Keratinocyte (primary cell): Measurements from ENCODE around the gene UBE2R2. TPM values are rescaled to one million over a fixed set of nuclear protein-coding genes. Genes with fewer than 3 reads are reported as not detected.
A peak's percentile ranks its signal among the peaks of the same experiment; 100 is the strongest.

Source experiments
- DNase-seq: peaks from one replicate; pipeline ENCODE4 v3.0.0-alpha.2; 2011; ENCODE audit warnings: low read depth, missing footprints, low spot score
- FAIRE-seq: peaks from 2 replicates; lab custom pipeline; 2011; peaks lifted over from hg19 to GRCh38; lab: Jason Lieb, UNC
- H2AFZ ChIP-seq: 2 replicates; pipeline ENCODE4 v1.6.0; 2012; ENCODE audit warnings: low read length, control low read depth, inconsistent platforms; ENCODE audit not compliant: control insufficient read depth
- H3K27ac ChIP-seq: 2 replicates; pipeline ENCODE4 v1.5.1; 2011; ENCODE audit warnings: low read length; ENCODE audit not compliant: control insufficient read depth, insufficient read depth
- H3K27me3 ChIP-seq: 3 replicates; pipeline ENCODE4 v1.6.0; 2011; ENCODE audit warnings: low read length; ENCODE audit not compliant: control insufficient read depth, insufficient read depth; ENCODE audit errors: extremely low read depth
- H3K36me3 ChIP-seq, 2 experiments: 2 replicates in 1 of 2; 3 replicates in 1 of 2; pipeline ENCODE4 v1.5.1; 2011; ENCODE audit warnings: low read length in 2 of 2, mild to moderate bottlenecking in 1 of 2; ENCODE audit not compliant: control insufficient read depth in 2 of 2, insufficient read depth in 2 of 2; ENCODE audit errors: extremely low read depth in 1 of 2
- H3K4me1 ChIP-seq: 3 replicates; pipeline ENCODE4 v1.5.1; 2011; ENCODE audit warnings: low read length; ENCODE audit not compliant: control insufficient read depth, insufficient read depth; ENCODE audit errors: extremely low read depth
- H3K4me2 ChIP-seq: 3 replicates; pipeline ENCODE4 v1.6.0; 2011; ENCODE audit warnings: low read depth, low read length; ENCODE audit not compliant: control insufficient read depth, insufficient read depth; ENCODE audit errors: extremely low read depth
- H3K4me3 ChIP-seq, 3 experiments: fragments of 200-600 bp in 1 of 3; sonication (generic) in 1 of 3; 2 replicates in 2 of 3; 3 replicates in 1 of 3; pipeline ENCODE4 v1.5.1; 2011 to 2016; ENCODE audit warnings: low read length in 3 of 3, mild to moderate bottlenecking in 3 of 3, control low read depth in 2 of 3, inconsistent platforms in 1 of 3, low read depth in 1 of 3, mixed read lengths in 1 of 3, mixed run types in 1 of 3, moderate library complexity in 1 of 3; ENCODE audit not compliant: control insufficient read depth in 2 of 3, insufficient read depth in 2 of 3; ENCODE audit errors: extremely low read depth in 1 of 3
- H3K79me2 ChIP-seq: 2 replicates; pipeline ENCODE4 v1.6.0; 2012; ENCODE audit warnings: low read length; ENCODE audit not compliant: control insufficient read depth, insufficient read depth
- H3K9ac ChIP-seq: 3 replicates; pipeline ENCODE4 v1.6.0; 2011; ENCODE audit warnings: low read length; ENCODE audit not compliant: control insufficient read depth, insufficient read depth; ENCODE audit errors: extremely low read depth
- H3K9me1 ChIP-seq: 3 replicates; pipeline ENCODE4 v1.6.0; 2011; ENCODE audit warnings: low read length; ENCODE audit not compliant: control insufficient read depth, insufficient read depth; ENCODE audit errors: extremely low read depth
- H3K9me3 ChIP-seq: 2 replicates; pipeline ENCODE4 v1.5.1; 2012; ENCODE audit warnings: low read depth, low read length; ENCODE audit not compliant: control insufficient read depth
- H4K20me1 ChIP-seq: 3 replicates; pipeline ENCODE4 v1.6.0; 2011; ENCODE audit warnings: low read length; ENCODE audit not compliant: control insufficient read depth, insufficient read depth; ENCODE audit errors: extremely low read depth
- CTCF ChIP-seq, 3 experiments: IDR thresholded peaks in 1 of 3; conservative IDR thresholded peaks in 1 of 3; optimal IDR thresholded peaks in 1 of 3; 2 replicates in 2 of 3; 3 replicates in 1 of 3; pipeline versions ENCODE3 to v1.5.1; 2011; ENCODE audit warnings: low read length in 3 of 3, mild to moderate bottlenecking in 3 of 3, moderate library complexity in 2 of 3, control low read depth in 1 of 3, inconsistent platforms in 1 of 3; ENCODE audit not compliant: insufficient read depth in 2 of 3; ENCODE audit errors: extremely low read depth in 1 of 3
- EZH2 ChIP-seq: IDR thresholded peaks from one replicate; pipeline ENCODE4 v1.6.1; 2012; ENCODE audit warnings: inconsistent platforms, mild to moderate bottlenecking, low read length, moderate library complexity
- dilution Hi-C: fragments of 300-500 bp; cut with MboI; formaldehyde crosslinking; loops from one replicate; pipeline ENCODE4 v1.7.0; 2020; ENCODE audit warnings: low sequenced_read_pairs; ENCODE audit not compliant: extremely low pct_ligation_motif_present
- polyA plus RNA-seq, 5 experiments: library from polyadenylated mRNA; depleted of rRNA in 3 of 5; stranded (reverse) in 3 of 5; stranded (forward) in 1 of 5; unstranded in 1 of 5; fragments of >200 nt; gene quantifications; 1 replicate in 1 of 5; 2 replicates in 3 of 5; 3 replicates in 1 of 5; pipeline versions ENCODE4 v1.2.1 to v1.2.3, GENCODE V29; 2011 to 2012; ENCODE audit warnings: missing spikeins in 2 of 5, low read depth in 1 of 5, low replicate concordance in 1 of 5

The UBE2R2 gene
- polyA plus RNA-seq, 1 donor (not counting 4 experiments of a cell fraction or from before 2014, with no cell fraction given), result 20.5 TPM

GRCh38 chr9:33858423-33858822, 41.5 kb downstream of the UBE2R2 start:
- no peak overlapping the region for H2AFZ ChIP-seq
- no peak overlapping the region for H3K4me3 ChIP-seq
- H3K27ac ChIP-seq, result no peak overlapping the region
- no peaks in the 10 kb centered on the region for H3K9me3 ChIP-seq
- no peak overlapping the region for H3K9ac ChIP-seq
- no peaks in the 10 kb centered on the region for H3K27me3 ChIP-seq
- H3K4me1 ChIP-seq, result peaks cover 15% of the 10 kb centered on the region
- H3K4me2 ChIP-seq, result no peak overlapping the region
- TF ChIP-seq EZH2 (no peak), CTCF (optimal IDR thresholded peaks at IDR 0.05 in 1 of 3, IDR thresholded peaks at IDR 0.05 in 1 of 3, conservative IDR thresholded peaks at IDR 0.05 in 1 of 3; ENCODE audit: extremely low read depth in 1 of 3, insufficient read depth in 2 of 3, low read length in 3 of 3) (no peak)
- dilution Hi-C loops, result no loop called here
- peaks cover 2% of the 10 kb centered on the region for H3K9me1 ChIP-seq
- DNase-seq (no peak), FAIRE-seq (no peak)
- H3K79me2 ChIP-seq, result peaks cover 95% of the 10 kb centered on the region
- H4K20me1 ChIP-seq, result peaks cover 3% of the 10 kb centered on the region
- no peaks in the 10 kb centered on the region for H3K36me3 ChIP-seq

GRCh38 chr9:33860200-33860871, 43.4 kb downstream of the UBE2R2 start:
- peaks cover 3% of the 10 kb centered on the region for H4K20me1 ChIP-seq

More at GRCh38 chr9:33860200-33860871, 43.4 kb downstream of the UBE2R2 start:
- no peak overlapping the region for H3K4me3 ChIP-seq
- no peaks in the 10 kb centered on the region for H3K9me3 ChIP-seq
- FAIRE-seq (peak; percentile 20), DNase-seq (no peak)
- H3K36me3 ChIP-seq, result no peaks in the 10 kb centered on the region
- TF ChIP-seq CTCF (optimal IDR thresholded peaks at IDR 0.05 in 1 of 3, IDR thresholded peaks at IDR 0.05 in 1 of 3, conservative IDR thresholded peaks at IDR 0.05 in 1 of 3; ENCODE audit: extremely low read depth in 1 of 3, insufficient read depth in 2 of 3, low read length in 3 of 3) (peak in 1 of 3 experiments; percentile 46), EZH2 (no peak)
- H3K79me2 ChIP-seq, result peaks cover 91% of the 10 kb centered on the region
- no peak overlapping the region for H3K27ac ChIP-seq
- H3K4me1 ChIP-seq, result peaks cover 15% of the 10 kb centered on the region
- H3K9ac ChIP-seq, result no peak overlapping the region
- H3K27me3 ChIP-seq, result no peaks in the 10 kb centered on the region
- no peak overlapping the region for H3K4me2 ChIP-seq
- H3K9me1 ChIP-seq, result peaks cover 2% of the 10 kb centered on the region
- dilution Hi-C loops, result no loop called here
- no peak overlapping the region for H2AFZ ChIP-seq
